ENCODE measurements around the gene REC8.

- no peak for TF ChIP-seq CTCF (conservative IDR thresholded peaks at IDR 0.05; ENCODE audit: low read depth, low read length)
- no peak for TF ChIP-seq EZH2 (IDR thresholded peaks at IDR 0.05; ENCODE audit: borderline replicate concordance, low read depth, low read length, poor library complexity, severe bottlenecking)
These were observed 16.6 kb downstream of the REC8 start, which contains the start of gene IPO4 for GRCh38 chr14:24188251-24189058.
